Stimulated activated CD4-positive, alpha-beta T cell treated with anti-CD3 and anti-CD28 coated beads, Interleukin-4, amount 100 ng/mL, for 4 hours (primary cell): ENCODE measurements around the gene HSD17B11.
"Not testable (repeated sequence)": the region's sequence is repeated elsewhere in the genome, so short reads cannot be mapped to it uniquely, and the experiment has no call there.

Source experiments
- DNase-seq, 2 experiments: peaks; one replicate each; pipeline ENCODE4 v3.0.0-alpha.2; 2020

The HSD17B11 gene

GRCh38 chr4:87299898-87300297 is 91.1 kb downstream of the HSD17B11 start:
- no peak for DNase-seq

GRCh38 chr4:87298362-87298761 is 92.6 kb downstream of the HSD17B11 start:
- no peak for DNase-seq

GRCh38 chr4:87294911-87295310 is 96.1 kb downstream of the HSD17B11 start:
- not testable (repeated sequence) for DNase-seq

GRCh38 chr4:87293889-87294288 is 97.1 kb downstream of the HSD17B11 start:
- DNase-seq = not testable (repeated sequence)

- DNase-seq = no peak
These were observed 104.0 kb downstream of the HSD17B11 start for GRCh38 chr4:87286970-87287369.
